GM18499 (cell line): Measurements from ENCODE around the gene KCNJ1.
A peak's percentile ranks its signal among the peaks of the same experiment; 100 is the strongest.

Experiments
- ATAC-seq: cut with Tn5 transposase; IDR thresholded peaks from one replicate; pipeline ENCODE4 v1.9.1; 2021; ENCODE audit warnings: moderate number of reproducible peaks; ENCODE audit not compliant: insufficient read depth, unreplicated experiment

The KCNJ1 gene

GRCh38 chr11:128884703-128885338 lies 17.7 kb upstream of the KCNJ1 start:
- no peak for ATAC-seq

- ATAC-seq, result no peak
Observed at GRCh38 chr11:128884054-128884453, 17.0 kb upstream of the KCNJ1 start.

GRCh38 chr11:128882451-128882850 lies 15.4 kb upstream of the KCNJ1 start:
- no peak for ATAC-seq

GRCh38 chr11:128881221-128881620 lies 14.1 kb upstream of the KCNJ1 start:
- ATAC-seq, result no peak

GRCh38 chr11:128879817-128880216 lies 12.7 kb upstream of the KCNJ1 start:
- ATAC-seq, result no peak

GRCh38 chr11:128878455-128878854 lies 11.4 kb upstream of the KCNJ1 start:
- no peak for ATAC-seq

- no peak for ATAC-seq
Observed at GRCh38 chr11:128877726-128878125, 10.6 kb upstream of the KCNJ1 start.

GRCh38 chr11:128876133-128876650 lies 9.1 kb upstream of the KCNJ1 start:
- ATAC-seq, result no peak

- no peak for ATAC-seq
Observed at GRCh38 chr11:128874427-128874826, 7.3 kb upstream of the KCNJ1 start.

- ATAC-seq, result no peak
Observed at GRCh38 chr11:128872594-128872993, 5.5 kb upstream of the KCNJ1 start.

- no peak for ATAC-seq
Observed at GRCh38 chr11:128872094-128872493, 5.0 kb upstream of the KCNJ1 start.

GRCh38 chr11:128871168-128871610 lies 4.1 kb upstream of the KCNJ1 start:
- ATAC-seq, result no peak

- no peak for ATAC-seq
Observed at GRCh38 chr11:128868841-128869671, 2.0 kb upstream of the KCNJ1 start.

- no peak for ATAC-seq
Observed at GRCh38 chr11:128865490-128865889, 1.6 kb downstream of the KCNJ1 start.

- no peak for ATAC-seq
Observed at GRCh38 chr11:128862908-128863660, 4.0 kb downstream of the KCNJ1 start.

- ATAC-seq, result no peak
Observed at GRCh38 chr11:128862406-128862805, 4.7 kb downstream of the KCNJ1 start.

GRCh38 chr11:128860571-128861361 lies 6.3 kb downstream of the KCNJ1 start:
- ATAC-seq, result no peak

- peak; percentile 79 for ATAC-seq
Observed at GRCh38 chr11:128859563-128860441, 7.3 kb downstream of the KCNJ1 start.

GRCh38 chr11:128857341-128857740 lies 9.8 kb downstream of the KCNJ1 start:
- no peak for ATAC-seq
